Measurements from ENCODE around the gene BCORL1. TPM values are rescaled to one million over a fixed set of nuclear protein-coding genes. Genes with fewer than 3 reads are reported as not detected.

Gene BCORL1
- total and polyA plus RNA-seq, 2 of the 4 experiments (the other 2 are of a cell fraction), result 0.54 to 1.6 TPM

DNA sequence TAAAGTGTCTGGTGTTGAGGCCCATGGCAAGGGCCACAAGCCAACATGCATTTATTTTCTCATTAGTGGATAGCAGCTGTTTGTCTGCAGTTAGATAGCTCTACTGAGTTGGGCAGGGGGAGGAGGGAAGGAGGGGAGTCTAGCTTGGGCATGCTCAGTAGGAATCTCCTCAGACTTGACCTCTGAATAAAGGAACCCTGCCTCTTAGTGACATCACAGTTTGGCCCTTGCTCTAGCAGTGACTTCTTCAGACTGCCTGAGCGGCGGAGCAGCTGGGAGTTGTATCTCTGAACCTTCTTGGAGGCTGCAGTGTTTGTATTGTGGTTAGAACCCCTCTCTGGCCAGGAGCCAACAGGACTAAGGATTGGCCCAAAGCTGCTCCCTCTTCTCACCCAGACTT lies 57.4 kb downstream of the BCORL1 start:
- H4K20me1 ChIP-seq (ENCODE audit: insufficient read depth, low read length), result no peaks in the 10 kb centered on the region
- H2BK15ac ChIP-seq (ENCODE audit: low read depth, low read length), result no peak overlapping the region
- no peak overlapping the region for H3K4ac ChIP-seq (ENCODE audit: low read depth, low read length)
- peaks cover 20% of the 10 kb centered on the region for H3K36me3 ChIP-seq (ENCODE audit: control insufficient read depth, insufficient read depth, low read length)
- H3K79me1 ChIP-seq (ENCODE audit: low read depth in 1 of 2, low read length in 2 of 2), result no peaks in the 10 kb centered on the region
- TF ChIP-seq CHD1 (IDR thresholded peaks at IDR 0.05; ENCODE audit: low read depth, low read length), result no peak
- TF ChIP-seq MAFK (IDR thresholded peaks at IDR 0.05; ENCODE audit: low read depth, low read length), result no peak
- TF ChIP-seq MAZ (IDR thresholded peaks at IDR 0.05; ENCODE audit: borderline replicate concordance, low read depth, low read length), result no peak
- no peak for TF ChIP-seq RCOR1 (IDR thresholded peaks at IDR 0.05; ENCODE audit: insufficient replicate concordance, low read length)
- TF ChIP-seq, protein P1, sequence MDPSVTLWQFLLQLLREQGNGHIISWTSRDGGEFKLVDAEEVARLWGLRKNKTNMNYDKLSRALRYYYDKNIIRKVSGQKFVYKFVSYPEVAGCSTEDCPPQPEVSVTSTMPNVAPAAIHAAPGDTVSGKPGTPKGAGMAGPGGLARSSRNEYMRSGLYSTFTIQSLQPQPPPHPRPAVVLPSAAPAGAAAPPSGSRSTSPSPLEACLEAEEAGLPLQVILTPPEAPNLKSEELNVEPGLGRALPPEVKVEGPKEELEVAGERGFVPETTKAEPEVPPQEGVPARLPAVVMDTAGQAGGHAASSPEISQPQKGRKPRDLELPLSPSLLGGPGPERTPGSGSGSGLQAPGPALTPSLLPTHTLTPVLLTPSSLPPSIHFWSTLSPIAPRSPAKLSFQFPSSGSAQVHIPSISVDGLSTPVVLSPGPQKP (IDR thresholded peaks at IDR 0.05; ENCODE audit: borderline replicate concordance, low read depth, low read length), result no peak
- no peak for TF ChIP-seq CEBPB (IDR thresholded peaks at IDR 0.05; ENCODE audit: low read depth, low read length)
- no peak for TF ChIP-seq FOS (IDR thresholded peaks at IDR 0.05; ENCODE audit: low read depth, low read length)
- no peak for TF ChIP-seq RAD21 (IDR thresholded peaks at IDR 0.05; ENCODE audit: low read length)
- TF ChIP-seq NFE2L2 (IDR thresholded peaks at IDR 0.05; ENCODE audit: low read depth, low read length), result no peak
- TF ChIP-seq, protein P2, sequence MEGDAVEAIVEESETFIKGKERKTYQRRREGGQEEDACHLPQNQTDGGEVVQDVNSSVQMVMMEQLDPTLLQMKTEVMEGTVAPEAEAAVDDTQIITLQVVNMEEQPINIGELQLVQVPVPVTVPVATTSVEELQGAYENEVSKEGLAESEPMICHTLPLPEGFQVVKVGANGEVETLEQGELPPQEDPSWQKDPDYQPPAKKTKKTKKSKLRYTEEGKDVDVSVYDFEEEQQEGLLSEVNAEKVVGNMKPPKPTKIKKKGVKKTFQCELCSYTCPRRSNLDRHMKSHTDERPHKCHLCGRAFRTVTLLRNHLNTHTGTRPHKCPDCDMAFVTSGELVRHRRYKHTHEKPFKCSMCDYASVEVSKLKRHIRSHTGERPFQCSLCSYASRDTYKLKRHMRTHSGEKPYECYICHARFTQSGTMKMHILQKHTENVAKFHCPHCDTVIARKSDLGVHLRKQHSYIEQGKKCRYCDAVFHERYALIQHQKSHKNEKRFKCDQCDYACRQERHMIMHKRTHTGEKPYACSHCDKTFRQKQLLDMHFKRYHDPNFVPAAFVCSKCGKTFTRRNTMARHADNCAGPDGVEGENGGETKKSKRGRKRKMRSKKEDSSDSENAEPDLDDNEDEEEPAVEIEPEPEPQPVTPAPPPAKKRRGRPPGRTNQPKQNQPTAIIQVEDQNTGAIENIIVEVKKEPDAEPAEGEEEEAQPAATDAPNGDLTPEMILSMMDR (conservative IDR thresholded peaks at IDR 0.05; ENCODE audit: low read depth, low read length), result no peak
- no peak for TF ChIP-seq RFX5 (IDR thresholded peaks at IDR 0.05; ENCODE audit: low read depth, low read length)
- no peak for TF ChIP-seq SMC3 (IDR thresholded peaks at IDR 0.05; ENCODE audit: low read depth, low read length)
- no peak for TF ChIP-seq POLR2A (IDR thresholded peaks at IDR 0.05; ENCODE audit: low read depth, low read length)
- TF ChIP-seq, protein P3, sequence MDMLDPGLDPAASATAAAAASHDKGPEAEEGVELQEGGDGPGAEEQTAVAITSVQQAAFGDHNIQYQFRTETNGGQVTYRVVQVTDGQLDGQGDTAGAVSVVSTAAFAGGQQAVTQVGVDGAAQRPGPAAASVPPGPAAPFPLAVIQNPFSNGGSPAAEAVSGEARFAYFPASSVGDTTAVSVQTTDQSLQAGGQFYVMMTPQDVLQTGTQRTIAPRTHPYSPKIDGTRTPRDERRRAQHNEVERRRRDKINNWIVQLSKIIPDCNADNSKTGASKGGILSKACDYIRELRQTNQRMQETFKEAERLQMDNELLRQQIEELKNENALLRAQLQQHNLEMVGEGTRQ (IDR thresholded peaks at IDR 0.05; ENCODE audit: low read depth, low read length), result no peak
- TF ChIP-seq BHLHE40 (IDR thresholded peaks at IDR 0.05; ENCODE audit: low read depth, low read length), result no peak
- TF ChIP-seq MXI1 (IDR thresholded peaks at IDR 0.05; ENCODE audit: borderline replicate concordance, low read depth, low read length), result no peak
- H2AK9ac ChIP-seq (replicated peaks; ENCODE audit: low read depth, low read length, poor library complexity), result no peak overlapping the region
- H3K23ac ChIP-seq (ENCODE audit: low read depth, low read length), result no peak overlapping the region
- H3K9ac ChIP-seq (ENCODE audit: low read depth, low read length), result no peak overlapping the region
- H2BK5ac ChIP-seq (ENCODE audit: low read depth, low read length, poor library complexity, severe bottlenecking), result no peak overlapping the region
- H3K9me1 ChIP-seq (ENCODE audit: insufficient read depth, low read length), result no peaks in the 10 kb centered on the region
- H3K27me3 ChIP-seq (ENCODE audit: control insufficient read depth, insufficient read depth, low read length), result no peaks in the 10 kb centered on the region
- no peak overlapping the region for H3K56ac ChIP-seq (ENCODE audit: extremely low read depth, insufficient read depth, low read length)
- no peak overlapping the region for H4K8ac ChIP-seq (ENCODE audit: low read depth in 2 of 2, low read length in 2 of 2)
- no peak overlapping the region for H3K4me2 ChIP-seq (ENCODE audit: low read depth, low read length)
- H2AK5ac ChIP-seq (ENCODE audit: low read depth, low read length), result no peak overlapping the region
- H4K91ac ChIP-seq (ENCODE audit: insufficient read depth, low read depth, low read length), result no peak overlapping the region
- ATAC-seq (ENCODE audit: low read depth) (peak; percentile 32; the same call in 1 of the 2 replicates), DNase-seq (no peak)
- ChIA-PET CTCF (no interaction called here), POLR2A (ENCODE audit: unreplicated experiment) (no interaction called here)
- H3K18ac ChIP-seq (ENCODE audit: low read depth, low read length), result no peak overlapping the region
- H3K14ac ChIP-seq (replicated peaks; ENCODE audit: low read depth, low read length), result no peak overlapping the region
- no peak overlapping the region for H2BK20ac ChIP-seq (ENCODE audit: low read depth, low read length)
- intact Hi-C loops (cut with micrococcal nuclease) (no loop called here), dilution Hi-C loops (cut with HindIII; ENCODE audit: low sequenced_read_pairs, unreplicated experiment) (no loop called here), in situ Hi-C loops (cut with MboI; ENCODE audit: low sequenced_read_pairs) (no loop called here)
- no peak overlapping the region for H3K4me3 ChIP-seq (ENCODE audit: insufficient read depth, low read depth, low read length)
- H3K4me1 ChIP-seq (ENCODE audit: control insufficient read depth, insufficient read depth, low read length), result no peaks in the 10 kb centered on the region
- no TSS peak for BruUV-seq (replicated peaks)
- H3K27ac ChIP-seq (ENCODE audit: insufficient read depth, low read length), result no peak overlapping the region
- no peak overlapping the region for H4K5ac ChIP-seq (ENCODE audit: low read depth, low read length)
- H2BK120ac ChIP-seq (ENCODE audit: low read depth, low read length), result no peak overlapping the region
- WGBS, 2 experiments (ENCODE audit: extremely low coverage in 2 of 2, insufficient read length in 1 of 2), result no CpG with 5 or more reads among the region's 2 CpGs
- H2AFZ ChIP-seq (replicated peaks; ENCODE audit: low read length, poor library complexity), result no peak overlapping the region
- no peaks in the 10 kb centered on the region for H3K9me3 ChIP-seq (ENCODE audit: control insufficient read depth, insufficient read depth, low read length)

Measured in IMR-90 (cell line).